Measurements from ENCODE around the gene CUL4B.
"Not testable (repeated sequence)": the region's sequence is repeated elsewhere in the genome, so short reads cannot be mapped to it uniquely, and the experiment has no call there.

Gene CUL4B

DNA sequence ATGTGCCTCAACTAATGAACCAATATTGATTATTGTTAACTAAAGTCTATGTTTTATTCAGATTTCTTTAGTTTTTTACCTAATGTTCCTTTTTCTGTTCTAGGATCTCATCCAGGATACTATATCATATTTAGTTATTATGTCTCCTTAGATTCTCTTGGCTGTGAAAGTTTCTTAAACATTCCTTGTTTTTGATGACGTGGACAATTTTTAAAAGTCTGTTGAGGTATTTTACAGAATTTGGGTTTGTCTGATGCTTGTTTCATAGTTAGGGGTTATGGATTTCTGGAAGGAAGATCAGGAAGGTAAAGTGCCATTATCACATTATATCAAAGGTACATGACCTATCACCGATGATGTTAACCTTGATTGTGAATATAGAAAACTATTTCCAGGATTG is 24.9 kb upstream of the CUL4B start:
- H3K27me3 ChIP-seq (ENCODE audit: low read length) = no peaks in the 10 kb centered on the region
- H3K79me2 ChIP-seq (ENCODE audit: insufficient read depth, low read length) = no peaks in the 10 kb centered on the region
- H4K20me1 ChIP-seq (ENCODE audit: low read depth, low read length) = no peaks in the 10 kb centered on the region
- no peak overlapping the region for H2AFZ ChIP-seq (ENCODE audit: low read depth, low read length, severe bottlenecking)
- no peak overlapping the region for H3K9ac ChIP-seq (ENCODE audit: low read length)
- no peaks in the 10 kb centered on the region for H3F3A ChIP-seq (ENCODE audit: insufficient read depth)
- H3K9me2 ChIP-seq (replicated peaks; ENCODE audit: insufficient read depth, low read length) = no peaks in the 10 kb centered on the region
- no peak overlapping the region for H3K4me3 ChIP-seq (ENCODE audit: insufficient read depth, low read length, poor library complexity, severe bottlenecking)
- no peaks in the 10 kb centered on the region for H3K36me3 ChIP-seq (ENCODE audit: low read length)
- TF ChIP-seq EZH2phosphoT487 (conservative IDR thresholded peaks at IDR 0.05; ENCODE audit: low read length) = no peak
- no peak for TF ChIP-seq CTCF (IDR thresholded peaks at IDR 0.05; ENCODE audit: insufficient read depth, low read length, poor library complexity, severe bottlenecking)
- H3K9me3 ChIP-seq (ENCODE audit: insufficient read depth, low read length) = no peaks in the 10 kb centered on the region
- H3K27ac ChIP-seq (ENCODE audit: low read depth, low read length) = no peak overlapping the region
- H3K4me2 ChIP-seq (ENCODE audit: low read depth, low read length, poor library complexity, severe bottlenecking) = no peak overlapping the region

- Histone ChIP-seq H3K9ac (ENCODE audit: low read length) (no peak overlapping the region), H3K4me2 (ENCODE audit: low read depth, low read length, poor library complexity, severe bottlenecking) (no peak overlapping the region), H3K36me3 (ENCODE audit: low read length) (no peaks in the 10 kb centered on the region), H3K9me2 (replicated peaks; ENCODE audit: insufficient read depth, low read length) (no peaks in the 10 kb centered on the region), H3K79me2 (ENCODE audit: insufficient read depth, low read length) (no peaks in the 10 kb centered on the region), H3F3A (ENCODE audit: insufficient read depth) (no peaks in the 10 kb centered on the region), H3K4me3 (ENCODE audit: insufficient read depth, low read length, poor library complexity, severe bottlenecking) (no peak overlapping the region), H3K27me3 (ENCODE audit: low read length) (no peaks in the 10 kb centered on the region), H4K20me1 (ENCODE audit: low read depth, low read length) (no peaks in the 10 kb centered on the region), H3K27ac (ENCODE audit: low read depth, low read length) (no peak overlapping the region), H3K9me3 (ENCODE audit: insufficient read depth, low read length) (no peaks in the 10 kb centered on the region), H2AFZ (ENCODE audit: low read depth, low read length, severe bottlenecking) (no peak overlapping the region)
- no peak for TF ChIP-seq CTCF (IDR thresholded peaks at IDR 0.05; ENCODE audit: insufficient read depth, low read length, poor library complexity, severe bottlenecking)
- no peak for TF ChIP-seq EZH2phosphoT487 (conservative IDR thresholded peaks at IDR 0.05; ENCODE audit: low read length)
These were observed 14.8 kb upstream of the CUL4B start for GRCh38 chrX:120575379-120576114.

GRCh38 chrX:120573806-120574205 is 13.0 kb upstream of the CUL4B start:
- H3K27ac ChIP-seq (ENCODE audit: low read depth, low read length); H4K20me1 ChIP-seq (ENCODE audit: low read depth, low read length); H3K79me2 ChIP-seq (ENCODE audit: insufficient read depth, low read length); H3K27me3 ChIP-seq (ENCODE audit: low read length); H3K9me2 ChIP-seq (replicated peaks; ENCODE audit: insufficient read depth, low read length); H3K4me2 ChIP-seq (ENCODE audit: low read depth, low read length, poor library complexity, severe bottlenecking); H3K9me3 ChIP-seq (ENCODE audit: insufficient read depth, low read length); H3K9ac ChIP-seq (ENCODE audit: low read length); H2AFZ ChIP-seq (ENCODE audit: low read depth, low read length, severe bottlenecking); H3F3A ChIP-seq (ENCODE audit: insufficient read depth); H3K4me3 ChIP-seq (ENCODE audit: insufficient read depth, low read length, poor library complexity, severe bottlenecking); H3K36me3 ChIP-seq (ENCODE audit: low read length): not testable (repeated sequence)

DNA sequence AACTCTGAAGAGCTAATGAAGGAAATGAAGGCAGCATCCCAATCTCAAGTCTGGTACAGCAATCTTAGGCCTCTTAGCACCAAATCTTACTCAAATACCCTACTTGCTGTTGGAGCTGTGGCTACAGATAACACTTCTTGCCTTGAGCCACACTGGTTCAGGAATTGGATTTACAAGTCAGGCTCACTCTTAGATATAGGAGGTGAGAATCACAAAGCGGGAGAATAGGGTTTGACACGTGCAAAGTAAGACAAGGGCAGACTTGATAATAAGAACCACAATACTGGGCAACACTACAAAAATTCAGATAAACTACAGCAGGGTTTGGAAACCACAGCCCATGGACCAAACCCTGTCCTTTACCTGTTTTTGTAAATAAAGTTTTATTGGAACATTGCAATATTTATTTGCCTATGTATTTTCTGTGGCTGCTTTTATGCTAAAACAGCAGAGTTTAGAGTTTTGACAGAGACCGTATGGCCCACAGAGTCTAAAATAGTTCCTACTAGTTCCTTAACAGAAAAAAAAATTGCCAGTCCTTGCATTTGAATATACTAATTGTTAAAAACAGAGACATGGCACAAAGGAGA is 9.3 kb upstream of the CUL4B start:
- H3K4me2 ChIP-seq (ENCODE audit: low read depth, low read length, poor library complexity, severe bottlenecking) = no peak overlapping the region
- no peak overlapping the region for H3K4me3 ChIP-seq (ENCODE audit: insufficient read depth, low read length, poor library complexity, severe bottlenecking)
- no peak overlapping the region for H2AFZ ChIP-seq (ENCODE audit: low read depth, low read length, severe bottlenecking)
- no peaks in the 10 kb centered on the region for H3K9me3 ChIP-seq (ENCODE audit: insufficient read depth, low read length)
- no peaks in the 10 kb centered on the region for H3K9me2 ChIP-seq (replicated peaks; ENCODE audit: insufficient read depth, low read length)
- TF ChIP-seq EZH2phosphoT487 (conservative IDR thresholded peaks at IDR 0.05; ENCODE audit: low read length) (no peak), CTCF (IDR thresholded peaks at IDR 0.05; ENCODE audit: insufficient read depth, low read length, poor library complexity, severe bottlenecking) (no peak)
- H3K9ac ChIP-seq (ENCODE audit: low read length) = no peak overlapping the region
- no peaks in the 10 kb centered on the region for H3K27me3 ChIP-seq (ENCODE audit: low read length)
- H3K27ac ChIP-seq (ENCODE audit: low read depth, low read length) = no peak overlapping the region
- no peaks in the 10 kb centered on the region for H4K20me1 ChIP-seq (ENCODE audit: low read depth, low read length)
- H3K36me3 ChIP-seq (ENCODE audit: low read length) = no peaks in the 10 kb centered on the region
- H3K79me2 ChIP-seq (ENCODE audit: insufficient read depth, low read length) = no peaks in the 10 kb centered on the region
- H3F3A ChIP-seq (ENCODE audit: insufficient read depth) = no peaks in the 10 kb centered on the region
